Endothelial cell of umbilical vein (primary cell): Measurements from ENCODE around the gene ADGRF3. TPM values are rescaled to one million over a fixed set of nuclear protein-coding genes. Genes with fewer than 3 reads are reported as not detected.
A peak's percentile ranks its signal among the peaks of the same experiment; 100 is the strongest.

Experiments used
- BruUV-seq: library from RNA; stranded (reverse); fragments of 400-500 nt; replicated peaks from 2 replicates; lab custom pipeline; 2021; lab: Mats Ljungman, UMichigan
- CTCF ChIA-PET: fragments of 300-600, 350-600 bp; sonication (Branson Sonifier 250); formaldehyde crosslinking; loops from one replicate; lab custom pipeline; 2021; ENCODE audit warnings: antibody characterized with exemption, inconsistent platforms; lab: Charles Lee
- POLR2A ChIA-PET: fragments of 300-600, 350-600 bp; sonication (Branson Sonifier 250); formaldehyde crosslinking; loops from one replicate; lab custom pipeline; 2021; ENCODE audit warnings: antibody characterized with exemption, inconsistent platforms; lab: Charles Lee
- DNase-seq: peaks from one replicate; pipeline ENCODE4 v3.0.0-alpha.2; 2011; ENCODE audit warnings: low read depth, low spot score
- FAIRE-seq: peaks from 2 replicates; lab custom pipeline; 2011; peaks lifted over from hg19 to GRCh38; lab: Jason Lieb, UNC
- H2AFZ ChIP-seq: 2 replicates; pipeline ENCODE4 v1.6.0; 2012; ENCODE audit warnings: low read depth, low read length, control low read depth, inconsistent platforms
- H3K27ac ChIP-seq: 2 replicates; pipeline ENCODE4 v1.5.1; 2011; ENCODE audit warnings: low read depth, mild to moderate bottlenecking, control low read depth, low read length, moderate library complexity; ENCODE audit not compliant: insufficient read depth
- H3K27me3 ChIP-seq, 2 experiments: 2 replicates each; pipeline versions ENCODE4 v1.6.0 to v1.6.1; 2011; ENCODE audit warnings: low read length in 2 of 2, mixed read lengths in 1 of 2; ENCODE audit not compliant: control insufficient read depth in 2 of 2, insufficient read depth in 2 of 2
- H3K36me3 ChIP-seq, 2 experiments: 2 replicates in 1 of 2; 3 replicates in 1 of 2; pipeline ENCODE4 v1.5.1; 2011; ENCODE audit warnings: low read length in 2 of 2, mild to moderate bottlenecking in 1 of 2, moderate library complexity in 1 of 2; ENCODE audit not compliant: control insufficient read depth in 2 of 2, insufficient read depth in 2 of 2; ENCODE audit errors: extremely low read depth in 1 of 2
- H3K4me1 ChIP-seq: 3 replicates; pipeline ENCODE4 v1.5.1; 2011; ENCODE audit warnings: mild to moderate bottlenecking, low read length; ENCODE audit not compliant: control insufficient read depth, insufficient read depth; ENCODE audit errors: extremely low read depth
- H3K4me2 ChIP-seq: 2 replicates; pipeline ENCODE4 v1.6.1; 2011; ENCODE audit warnings: low read length, control low read depth, mixed read lengths; ENCODE audit not compliant: insufficient read depth
- H3K4me3 ChIP-seq, 3 experiments: fragments of 200-600 bp in 1 of 3; sonication (generic), shearing (Covaris generic) in 1 of 3; replicated peaks in 1 of 3; 2 replicates each; pipeline ENCODE4 v1.5.1; 2011 to 2016; ENCODE audit warnings: control low read depth in 3 of 3, low read length in 3 of 3, mild to moderate bottlenecking in 2 of 3, inconsistent platforms in 1 of 3, low read depth in 1 of 3, moderate library complexity in 1 of 3; ENCODE audit not compliant: insufficient read depth in 1 of 3
- H3K79me2 ChIP-seq: 2 replicates; pipeline ENCODE4 v1.6.0; 2012; ENCODE audit warnings: low read length, inconsistent platforms; ENCODE audit not compliant: control insufficient read depth, insufficient read depth
- H3K9ac ChIP-seq: replicated peaks from 2 replicates; pipeline ENCODE3; 2011; ENCODE audit warnings: low read length, control low read depth; ENCODE audit not compliant: insufficient read depth; ENCODE audit errors: extremely low read depth
- H3K9me1 ChIP-seq: replicated peaks from 3 replicates; pipeline ENCODE4 v1.6.0; 2011; ENCODE audit warnings: mild to moderate bottlenecking, low read length; ENCODE audit not compliant: control insufficient read depth, insufficient read depth; ENCODE audit errors: extremely low read depth
- H3K9me3 ChIP-seq: replicated peaks from 2 replicates; pipeline ENCODE4 v1.5.1; 2012; ENCODE audit warnings: low read length, inconsistent platforms; ENCODE audit not compliant: control insufficient read depth, insufficient read depth
- H4K20me1 ChIP-seq: replicated peaks from 2 replicates; pipeline ENCODE3; 2011; ENCODE audit warnings: mild to moderate bottlenecking, low read length; ENCODE audit not compliant: control insufficient read depth, insufficient read depth; ENCODE audit errors: extremely low read depth
- EZH2 ChIP-seq: IDR thresholded peaks from 2 replicates; pipeline ENCODE4 v1.6.1; 2012; ENCODE audit warnings: borderline replicate concordance, low read depth, mild to moderate bottlenecking, moderate library complexity, low read length, inconsistent platforms; ENCODE audit not compliant: severe bottlenecking
- GATA2 ChIP-seq: IDR thresholded peaks from 2 replicates; pipeline ENCODE4 v1.7.0; 2011; ENCODE audit warnings: low read depth, mild to moderate bottlenecking, moderate library complexity, mixed read lengths, low read length; ENCODE audit not compliant: insufficient read length, insufficient read depth
- JUN ChIP-seq: IDR thresholded peaks from 2 replicates; pipeline ENCODE4 v1.6.1; 2011; ENCODE audit warnings: borderline replicate concordance, low read depth; ENCODE audit not compliant: insufficient read length, insufficient read depth
- MYC ChIP-seq: IDR thresholded peaks from one replicate; pipeline ENCODE4 v1.6.1; 2011; ENCODE audit warnings: mild to moderate bottlenecking, low read depth, low read length
- POLR2A ChIP-seq: IDR thresholded peaks from 2 replicates; pipeline ENCODE4 v1.6.1; 2012; ENCODE audit warnings: low read depth, mild to moderate bottlenecking, control low read depth, low read length
- POLR2AphosphoS5 ChIP-seq: IDR thresholded peaks from 2 replicates; pipeline ENCODE4 v1.6.1; 2012; ENCODE audit warnings: low read depth, mild to moderate bottlenecking, control low read depth, low read length, moderate library complexity; ENCODE audit not compliant: insufficient read depth
- dilution Hi-C: fragments of 300-500 bp; cut with MboI; formaldehyde crosslinking; loops from one replicate; pipeline ENCODE4 v1.15.0; 2019; ENCODE audit warnings: low sequenced_read_pairs; ENCODE audit not compliant: extremely low pct_ligation_motif_present
- intact Hi-C: fragments of 100-400 bp; cut with micrococcal nuclease; formaldehyde crosslinking; loops from one replicate; pipeline ENCODE4 v1.10.0; 2022
- polyA plus RNA-seq, 4 experiments: library from polyadenylated mRNA; depleted of rRNA in 3 of 4; stranded (reverse) in 3 of 4; unstranded in 1 of 4; fragments of >200 nt; gene quantifications; 2 replicates each; pipeline versions ENCODE4 v1.2.1 to v1.2.3, GENCODE V29; 2011 to 2012; ENCODE audit warnings: missing spikeins in 1 of 4
- total RNA-seq: library from RNA; stranded (reverse); gene quantifications from 2 replicates; pipeline ENCODE4 v1.2.3, GENCODE V29; 2021
- TF ChIP-seq, protein P1 (sequence below), 2 donors: IDR thresholded peaks; 1 replicate in 1 of 2; 2 replicates in 1 of 2; pipeline ENCODE4 v1.5.1; 2011; ENCODE audit warnings: low read length in 2 of 2, mild to moderate bottlenecking in 2 of 2, moderate library complexity in 2 of 2, control low read depth in 1 of 2, inconsistent platforms in 1 of 2, low read depth in 1 of 2; ENCODE audit not compliant: insufficient read depth in 1 of 2; ENCODE audit errors: extremely low read depth in 1 of 2
- TF ChIP-seq, protein P2 (sequence below): IDR thresholded peaks from 2 replicates; pipeline ENCODE4 v1.6.1; 2011; ENCODE audit not compliant: insufficient read depth, insufficient read length

ADGRF3 gene
- total and polyA plus RNA-seq, 2 donors (not counting 3 experiments of a cell fraction or from before 2014, with no cell fraction given) = 0.21 to 0.73 TPM

DNA sequence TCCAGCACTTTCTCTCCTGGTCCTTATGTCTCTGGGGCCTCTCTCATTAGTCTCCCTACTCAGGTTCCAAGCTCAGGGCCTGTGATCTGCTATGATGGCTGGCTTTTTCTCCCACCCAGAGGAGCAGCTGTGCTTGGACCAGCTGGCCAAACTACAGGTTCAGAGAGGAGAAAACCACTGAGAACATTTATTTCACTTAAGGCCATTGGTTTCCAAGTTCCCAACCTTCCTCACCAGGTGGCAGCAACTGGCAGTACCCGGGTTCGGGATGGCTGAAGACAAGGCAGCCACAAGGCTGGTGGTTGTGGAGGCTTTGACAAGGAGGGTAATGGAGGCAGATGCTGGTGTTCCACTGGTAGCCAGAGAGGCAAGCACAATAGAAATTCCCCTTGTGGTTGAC, 30.5 kb downstream of the ADGRF3 start:
- peaks cover 0 to 5% of the 10 kb centered on the region in 2 experiments for H3K27me3 ChIP-seq
- no peak for DNase-seq
- CTCF ChIA-PET = interaction anchor here (1.0 to 2.8 kb wide), 4 partner anchors 11 to 262 kb away, joined by 3 to 10 read pairs (median 6); no protein-coding TSS in a partner anchor
- intact Hi-C loops = no loop called here
- no peak for FAIRE-seq
- no peaks in the 10 kb centered on the region for H3K4me1 ChIP-seq
- H3K27ac ChIP-seq = no peak overlapping the region
- H4K20me1 ChIP-seq = no peaks in the 10 kb centered on the region
- no peak overlapping the region for H2AFZ ChIP-seq
- dilution Hi-C loops = no loop called here
- TF ChIP-seq JUN (no peak), EZH2 (no peak), GATA2 (no peak), POLR2AphosphoS5 (no peak)
- TF ChIP-seq, protein P1, sequence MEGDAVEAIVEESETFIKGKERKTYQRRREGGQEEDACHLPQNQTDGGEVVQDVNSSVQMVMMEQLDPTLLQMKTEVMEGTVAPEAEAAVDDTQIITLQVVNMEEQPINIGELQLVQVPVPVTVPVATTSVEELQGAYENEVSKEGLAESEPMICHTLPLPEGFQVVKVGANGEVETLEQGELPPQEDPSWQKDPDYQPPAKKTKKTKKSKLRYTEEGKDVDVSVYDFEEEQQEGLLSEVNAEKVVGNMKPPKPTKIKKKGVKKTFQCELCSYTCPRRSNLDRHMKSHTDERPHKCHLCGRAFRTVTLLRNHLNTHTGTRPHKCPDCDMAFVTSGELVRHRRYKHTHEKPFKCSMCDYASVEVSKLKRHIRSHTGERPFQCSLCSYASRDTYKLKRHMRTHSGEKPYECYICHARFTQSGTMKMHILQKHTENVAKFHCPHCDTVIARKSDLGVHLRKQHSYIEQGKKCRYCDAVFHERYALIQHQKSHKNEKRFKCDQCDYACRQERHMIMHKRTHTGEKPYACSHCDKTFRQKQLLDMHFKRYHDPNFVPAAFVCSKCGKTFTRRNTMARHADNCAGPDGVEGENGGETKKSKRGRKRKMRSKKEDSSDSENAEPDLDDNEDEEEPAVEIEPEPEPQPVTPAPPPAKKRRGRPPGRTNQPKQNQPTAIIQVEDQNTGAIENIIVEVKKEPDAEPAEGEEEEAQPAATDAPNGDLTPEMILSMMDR (IDR thresholded peaks at IDR 0.05; ENCODE audit: extremely low read depth in 1 of 2, insufficient read depth in 1 of 2, low read depth in 1 of 2, low read length in 2 of 2) = peak in 1 of 2 donors; percentile 13
- BruUV-seq = no TSS peak
- POLR2A ChIA-PET = no interaction called here
- H3K4me3 ChIP-seq = no peak overlapping the region
- H3K9me3 ChIP-seq = no peaks in the 10 kb centered on the region
- no peaks in the 10 kb centered on the region for H3K79me2 ChIP-seq
- H3K4me2 ChIP-seq = no peak overlapping the region
- no peaks in the 10 kb centered on the region for H3K36me3 ChIP-seq
- H3K9me1 ChIP-seq = no peaks in the 10 kb centered on the region
- H3K9ac ChIP-seq = no peak overlapping the region

DNA sequence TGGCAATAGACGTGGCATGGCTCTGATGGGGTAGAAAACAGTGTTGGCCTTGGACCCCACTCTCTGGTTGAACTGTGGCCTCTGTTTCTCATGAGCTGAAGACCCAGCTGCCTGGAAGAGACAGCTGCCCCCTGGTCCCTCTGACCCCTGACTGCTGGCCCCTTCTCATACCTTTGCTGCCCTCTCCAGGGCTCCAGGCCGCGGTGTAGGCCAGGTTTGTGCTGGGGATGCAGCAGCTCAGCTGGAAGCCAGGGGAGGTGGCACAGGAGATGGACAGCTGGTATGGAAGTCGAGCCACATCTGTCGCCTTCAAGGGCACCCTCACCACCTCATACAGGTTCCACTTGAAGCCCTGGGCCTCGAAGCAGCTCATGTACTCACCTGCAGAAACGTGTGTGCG, 32.3 kb downstream of the ADGRF3 start:
- CTCF ChIA-PET = interaction anchor here (0.9 kb wide), 1 partner anchor 155 kb away, joined by 3 read pairs; no protein-coding TSS in a partner anchor

More for the DNA sequence above, 32.3 kb downstream of the ADGRF3 start:
- H4K20me1 ChIP-seq = no peaks in the 10 kb centered on the region
- peaks cover 0 to 5% of the 10 kb centered on the region in 2 experiments for H3K27me3 ChIP-seq
- H3K9me1 ChIP-seq = no peaks in the 10 kb centered on the region
- no peak overlapping the region for H3K9ac ChIP-seq
- dilution Hi-C loops = no loop called here
- no peak overlapping the region for H2AFZ ChIP-seq
- no peaks in the 10 kb centered on the region for H3K79me2 ChIP-seq
- no peak for TF ChIP-seq POLR2A
- TF ChIP-seq, protein P2, sequence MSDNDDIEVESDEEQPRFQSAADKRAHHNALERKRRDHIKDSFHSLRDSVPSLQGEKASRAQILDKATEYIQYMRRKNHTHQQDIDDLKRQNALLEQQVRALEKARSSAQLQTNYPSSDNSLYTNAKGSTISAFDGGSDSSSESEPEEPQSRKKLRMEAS = no peak
- no peak for TF ChIP-seq JUN
- no peak for TF ChIP-seq MYC
- TF ChIP-seq, protein P1 (IDR thresholded peaks at IDR 0.05; ENCODE audit: extremely low read depth in 1 of 2, insufficient read depth in 1 of 2, low read depth in 1 of 2, low read length in 2 of 2) = no peak
- POLR2A ChIA-PET = no interaction called here
- intact Hi-C loops = no loop called here
- DNase-seq (no peak), FAIRE-seq (no peak)
- H3K4me3 ChIP-seq = no peak overlapping the region
- no peaks in the 10 kb centered on the region for H3K4me1 ChIP-seq
- H3K4me2 ChIP-seq = no peak overlapping the region
- BruUV-seq = no TSS peak
- no peak overlapping the region for H3K27ac ChIP-seq
- H3K9me3 ChIP-seq = no peaks in the 10 kb centered on the region
- H3K36me3 ChIP-seq = no peaks in the 10 kb centered on the region
